Activated T-cell treated with anti-CD3 and anti-CD28 coated beads, Interleukin-2, amount 50 U/mL, for 72 hours (primary cell): ENCODE results near the gene FAM111A. TPM values are rescaled to one million over a fixed set of nuclear protein-coding genes. Genes with fewer than 3 reads are reported as not detected.
A peak's percentile ranks its signal among the peaks of the same experiment; 100 is the strongest.
"Not testable (repeated sequence)": the region's sequence is repeated elsewhere in the genome, so short reads cannot be mapped to it uniquely, and the experiment has no call there.

ENCODE experiments used
- ATAC-seq, 2 donors: fragments of 150-1000 bp; cut with Tn5 transposase; replicated peaks in 1 of 2; 2 replicates each; pipeline ENCODE4 v1.10.0; 2021; ENCODE audit warnings: moderate library complexity in 2 of 2, mild to moderate bottlenecking in 1 of 2
- DNase-seq, 2 donors: peaks; one replicate each; pipeline ENCODE4 v3.0.0; 2021 to 2022; ENCODE audit warnings: mixed read lengths in 1 of 2
- H3K27ac Mint-ChIP-seq: one replicate; pipeline ENCODE4 v1.8.0; 2022; ENCODE audit warnings: mild to moderate bottlenecking, moderate library complexity, mixed read lengths
- H3K27me3 Mint-ChIP-seq: one replicate; pipeline ENCODE4 v1.8.0; 2022; ENCODE audit warnings: low read depth, mixed read lengths
- H3K36me3 Mint-ChIP-seq, 2 donors: one replicate each; pipeline ENCODE4 v1.8.0; 2022; ENCODE audit warnings: mixed read lengths in 2 of 2, mild to moderate bottlenecking in 1 of 2; ENCODE audit not compliant: insufficient read depth in 2 of 2
- H3K4me1 Mint-ChIP-seq: one replicate; pipeline ENCODE4 v1.8.0; 2022; ENCODE audit warnings: low read depth, mixed read lengths
- H3K4me3 Mint-ChIP-seq, 2 donors: one replicate each; pipeline ENCODE4 v1.8.0; 2022; ENCODE audit warnings: mild to moderate bottlenecking in 2 of 2, mixed read lengths in 2 of 2, moderate library complexity in 2 of 2
- H3K9me3 Mint-ChIP-seq, 2 donors: one replicate each; pipeline ENCODE4 v1.8.0; 2022; ENCODE audit warnings: mixed read lengths in 2 of 2
- total RNA-seq, 2 donors: library from RNA; stranded (reverse); gene quantifications; one replicate each; pipeline ENCODE4 v1.2.3, GENCODE V29; 2022

Gene FAM111A
- total RNA-seq, 2 donors from 2014 or later: 117 to 140 TPM

DNA sequence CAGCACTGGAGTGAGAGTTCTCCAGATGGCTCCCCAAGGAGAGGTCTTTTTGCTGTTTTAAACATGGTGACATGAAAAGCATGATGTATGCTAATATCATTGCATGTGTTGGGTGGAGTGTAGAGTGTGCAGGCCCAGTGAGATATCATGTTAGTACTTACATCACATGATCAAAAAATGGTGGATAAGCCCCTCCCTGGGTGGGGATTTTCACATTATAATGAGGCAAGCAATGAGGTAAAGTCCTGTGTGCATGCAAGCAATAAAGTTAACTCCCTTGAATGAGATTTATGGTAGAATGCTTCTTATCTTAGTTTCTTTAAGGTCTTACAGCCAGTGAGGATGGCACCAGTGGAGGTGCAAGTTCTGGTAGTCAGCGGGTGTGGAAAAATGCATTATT lies 27.1 kb upstream of the FAM111A start:
- Mint-ChIP-seq H3K9me3 (peaks cover 2 to 11% of the 10 kb centered on the region in 2 donors), H3K36me3 (peaks cover 22 to 36% of the 10 kb centered on the region in 2 donors), H3K27me3 (no peaks in the 10 kb centered on the region), H3K27ac (no peak overlapping the region), H3K4me3 (no peak overlapping the region), H3K4me1 (no peaks in the 10 kb centered on the region)
- DNase-seq (no peak), ATAC-seq (no peak)

DNA sequence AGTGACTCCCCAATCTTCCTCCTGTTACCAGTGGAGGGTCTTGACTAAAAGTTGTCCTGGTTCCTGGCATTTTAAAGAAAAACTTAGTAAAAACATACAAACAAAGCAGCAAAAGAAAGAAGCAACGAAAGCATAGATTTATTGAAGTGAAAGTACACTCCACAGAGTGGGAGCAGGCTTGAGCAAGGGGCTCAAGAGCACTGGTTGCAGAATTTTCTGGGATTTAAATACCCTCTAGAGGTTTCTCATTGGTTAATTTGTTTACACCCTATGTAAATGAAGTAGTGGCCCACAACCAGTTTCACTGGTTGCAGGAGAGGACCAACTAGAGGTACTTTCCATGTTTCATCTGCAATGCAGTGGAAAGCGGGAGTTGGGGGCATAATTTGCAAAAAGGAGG lies 24.9 kb upstream of the FAM111A start:
- DNase-seq (no peak), ATAC-seq (no peak)
- Mint-ChIP-seq H3K4me3 (no peak overlapping the region), H3K4me1 (no peaks in the 10 kb centered on the region), H3K27ac (no peak overlapping the region), H3K9me3 (peaks cover 2 to 11% of the 10 kb centered on the region in 2 donors), H3K36me3 (peaks cover 22 to 37% of the 10 kb centered on the region in 2 donors), H3K27me3 (no peaks in the 10 kb centered on the region)

DNA sequence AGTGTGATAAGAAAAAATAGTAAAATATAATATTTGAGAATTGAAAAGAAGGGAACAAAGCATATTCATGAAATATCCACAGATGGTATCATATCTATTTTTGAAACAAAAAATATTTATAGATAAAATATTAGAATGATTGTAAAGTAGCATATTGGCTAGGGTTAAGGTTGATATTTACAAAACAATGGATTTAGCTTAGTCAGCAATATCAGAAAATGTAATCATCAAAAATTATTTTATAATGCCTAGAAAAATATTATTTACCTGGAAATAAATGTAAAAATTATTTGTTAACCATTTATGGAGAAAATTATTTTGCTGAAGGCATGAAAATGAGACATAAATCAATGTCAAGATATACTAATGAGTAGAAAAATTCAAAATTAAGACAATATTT lies 22.8 kb upstream of the FAM111A start:
- Mint-ChIP-seq H3K4me1 (no peaks in the 10 kb centered on the region), H3K9me3 (peaks cover 2 to 9% of the 10 kb centered on the region in 2 donors), H3K27ac (no peak overlapping the region), H3K4me3 (no peak overlapping the region), H3K36me3 (peaks cover 19 to 38% of the 10 kb centered on the region in 2 donors), H3K27me3 (no peaks in the 10 kb centered on the region)
- no peak for DNase-seq
- ATAC-seq: no peak

DNA sequence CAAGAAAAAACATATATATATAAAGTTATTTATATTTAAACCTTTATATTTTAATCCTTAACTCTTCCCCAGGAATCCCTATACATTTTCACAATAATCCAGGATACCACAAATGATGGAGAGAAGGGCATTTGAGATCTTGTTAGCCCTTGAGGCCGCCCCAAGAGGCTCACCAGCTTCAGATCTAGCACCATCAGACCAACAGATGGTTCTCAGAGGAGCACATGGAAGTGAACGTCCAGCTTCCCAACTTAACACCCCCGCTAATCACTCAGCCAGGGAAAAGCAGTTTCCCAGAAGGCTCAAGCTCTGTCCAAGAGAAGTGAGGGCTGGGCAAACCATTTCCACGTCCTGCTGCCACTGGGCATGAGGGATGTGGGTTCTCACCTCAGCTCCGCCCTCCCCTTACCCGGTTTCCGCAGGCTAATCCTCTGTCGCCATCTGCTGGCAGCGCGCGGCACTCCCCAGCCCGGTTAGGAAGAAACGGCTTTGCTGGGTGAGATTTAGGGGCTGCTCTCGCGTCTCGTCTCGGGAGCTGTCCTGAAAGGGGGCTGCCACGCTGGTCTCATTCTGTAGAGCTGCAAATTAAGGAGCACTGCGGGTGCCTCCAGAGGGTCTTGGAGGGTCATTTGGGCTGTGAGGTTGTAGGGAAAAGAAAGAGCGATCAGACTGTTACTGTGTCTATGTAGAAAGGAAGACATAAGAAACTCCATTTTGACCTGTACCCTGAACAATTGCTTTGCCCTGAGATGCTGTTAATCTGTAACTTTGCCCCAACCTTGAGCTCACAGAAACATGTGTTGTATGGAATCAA lies 6.8 kb upstream of the FAM111A start:
- H3K27me3 Mint-ChIP-seq: no peaks in the 10 kb centered on the region
- peaks cover 10 to 23% of the 10 kb centered on the region in 2 donors for H3K36me3 Mint-ChIP-seq
- H3K4me3 Mint-ChIP-seq: peak overlapping the region; percentile 56 to 73
- peak; percentile 100 for ATAC-seq
- H3K27ac Mint-ChIP-seq: peak overlapping the region; percentile 35
- peak; percentile 90 to 93 for DNase-seq
- peaks cover 6% of the 10 kb centered on the region for H3K4me1 Mint-ChIP-seq
- peaks cover 1 to 4% of the 10 kb centered on the region in 2 donors for H3K9me3 Mint-ChIP-seq

DNA sequence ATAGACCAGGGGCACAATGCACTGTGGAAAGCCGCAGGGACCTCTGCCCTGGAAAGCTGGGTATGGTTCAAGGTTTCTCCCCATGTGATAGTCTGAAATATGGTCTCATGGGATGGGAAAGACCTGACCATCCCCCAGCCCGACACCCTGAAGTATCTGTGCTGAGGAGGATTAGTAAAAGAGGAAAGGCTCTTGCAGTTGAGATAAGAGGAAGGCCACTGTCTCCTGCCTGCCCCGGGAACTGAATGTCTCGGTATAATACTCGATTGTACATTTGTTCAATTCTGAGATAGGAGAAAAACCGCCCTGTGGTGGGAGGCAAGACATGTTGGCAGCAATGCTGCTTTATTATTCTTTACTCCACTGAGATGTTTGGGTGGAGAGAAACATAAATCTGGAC lies 6.1 kb upstream of the FAM111A start:
- Mint-ChIP-seq H3K4me1 (peaks cover 13% of the 10 kb centered on the region), H3K36me3 (peaks cover 6 to 17% of the 10 kb centered on the region in 2 donors)
- not testable (repeated sequence) for H3K9me3 Mint-ChIP-seq, H3K27ac Mint-ChIP-seq, DNase-seq, H3K27me3 Mint-ChIP-seq, H3K4me3 Mint-ChIP-seq, ATAC-seq

- Mint-ChIP-seq H3K36me3 (peaks cover 5 to 11% of the 10 kb centered on the region in 2 donors), H3K4me3 (no peak overlapping the region), H3K4me1 (peaks cover 20% of the 10 kb centered on the region), H3K9me3 (peaks cover 0 to under 1% of the 10 kb centered on the region in 2 donors), H3K27me3 (no peaks in the 10 kb centered on the region), H3K27ac (no peak overlapping the region)
- DNase-seq (no peak), ATAC-seq (no peak)
These were observed 5.5 kb upstream of the FAM111A start for GRCh38 chr11:59137190-59137589.

DNA sequence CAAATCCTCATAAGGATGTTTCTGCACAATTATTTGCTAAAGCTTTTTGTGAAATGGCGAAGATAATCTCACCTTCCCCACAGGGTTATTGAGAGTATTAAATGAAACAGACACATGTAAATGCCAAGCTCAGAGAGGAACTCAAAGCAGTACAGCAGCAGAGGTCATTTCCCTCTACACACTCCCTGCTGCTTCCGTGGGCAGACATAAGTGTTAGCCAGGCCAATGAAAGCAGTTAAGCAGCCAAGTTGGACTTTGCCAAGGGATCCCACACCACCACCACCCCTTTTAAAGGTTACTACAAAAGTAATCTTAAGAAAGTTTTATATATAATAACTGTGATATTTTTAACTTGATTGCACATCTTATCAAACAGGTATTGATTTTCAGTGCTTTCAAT lies 4.0 kb upstream of the FAM111A start:
- Mint-ChIP-seq H3K27ac (no peak overlapping the region), H3K36me3 (peaks cover 0 to 6% of the 10 kb centered on the region in 2 donors), H3K27me3 (no peaks in the 10 kb centered on the region), H3K4me3 (no peak overlapping the region), H3K9me3 (no peaks in the 10 kb centered on the region), H3K4me1 (peaks cover 34% of the 10 kb centered on the region)
- ATAC-seq: no peak
- no peak for DNase-seq

DNA sequence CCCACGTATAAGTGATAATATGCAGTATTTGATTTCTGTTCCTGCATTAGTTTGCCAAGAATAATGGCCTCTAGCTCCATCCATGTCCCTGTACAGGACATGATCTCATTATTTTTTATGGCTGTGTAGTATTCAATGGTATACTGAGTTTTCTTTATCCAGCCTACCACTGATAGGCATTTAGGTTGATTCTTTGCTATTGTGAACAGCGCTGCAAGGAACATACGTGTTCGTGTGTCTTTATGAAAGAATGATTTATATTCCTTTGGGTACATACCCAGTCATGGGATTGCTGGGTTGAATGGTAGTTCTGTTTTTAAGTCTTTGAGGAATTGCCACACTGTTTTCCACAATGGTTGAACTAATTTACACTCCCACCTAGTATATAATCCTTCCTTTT lies 1.5 kb upstream of the FAM111A start:
- ATAC-seq (no peak), DNase-seq (no peak)
- Mint-ChIP-seq H3K36me3 (peaks cover 0 to 13% of the 10 kb centered on the region in 2 donors), H3K4me3 (peak overlapping the region; percentile 88 to 95), H3K4me1 (peaks cover 47% of the 10 kb centered on the region), H3K9me3 (no peaks in the 10 kb centered on the region), H3K27me3 (no peaks in the 10 kb centered on the region), H3K27ac (peak overlapping the region; percentile 80)

- no peak for ATAC-seq
- Mint-ChIP-seq H3K4me1 (peaks cover 52% of the 10 kb centered on the region), H3K27ac (peak overlapping the region; percentile 80), H3K36me3 (peaks cover 0 to 18% of the 10 kb centered on the region in 2 donors), H3K27me3 (no peaks in the 10 kb centered on the region), H3K4me3 (peak overlapping the region; percentile 88 to 95), H3K9me3 (no peaks in the 10 kb centered on the region)
- no peak for DNase-seq
These were observed 789 bp upstream of the FAM111A start for GRCh38 chr11:59141673-59142460.

DNA sequence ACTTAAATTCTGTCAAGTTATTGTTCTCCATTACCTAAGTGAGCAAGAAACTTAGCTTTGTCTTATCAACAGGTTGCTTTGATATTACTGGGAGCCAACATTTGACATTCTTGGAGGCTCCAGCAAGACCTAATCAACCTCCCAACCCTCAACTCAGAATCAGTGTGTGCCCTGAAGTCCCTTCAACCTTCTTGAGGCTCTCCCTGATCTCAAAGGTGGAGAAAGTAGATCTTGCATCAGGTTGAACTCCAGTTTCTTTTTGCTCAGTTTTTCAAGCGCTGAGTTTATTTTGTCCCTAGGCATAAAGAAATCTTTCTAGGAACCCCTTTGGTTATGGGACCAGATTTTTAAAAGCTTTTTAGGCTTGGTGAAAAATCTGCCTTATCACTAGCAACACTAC lies 1.4 kb downstream of the FAM111A start:
- H3K4me1 Mint-ChIP-seq: peaks cover 75% of the 10 kb centered on the region
- peaks cover 0 to 30% of the 10 kb centered on the region in 2 donors for H3K36me3 Mint-ChIP-seq
- H3K27me3 Mint-ChIP-seq: no peaks in the 10 kb centered on the region
- ATAC-seq: no peak
- no peaks in the 10 kb centered on the region for H3K9me3 Mint-ChIP-seq
- no peak for DNase-seq
- peak overlapping the region; percentile 88 to 95 for H3K4me3 Mint-ChIP-seq
- H3K27ac Mint-ChIP-seq: peak overlapping the region; percentile 80

DNA sequence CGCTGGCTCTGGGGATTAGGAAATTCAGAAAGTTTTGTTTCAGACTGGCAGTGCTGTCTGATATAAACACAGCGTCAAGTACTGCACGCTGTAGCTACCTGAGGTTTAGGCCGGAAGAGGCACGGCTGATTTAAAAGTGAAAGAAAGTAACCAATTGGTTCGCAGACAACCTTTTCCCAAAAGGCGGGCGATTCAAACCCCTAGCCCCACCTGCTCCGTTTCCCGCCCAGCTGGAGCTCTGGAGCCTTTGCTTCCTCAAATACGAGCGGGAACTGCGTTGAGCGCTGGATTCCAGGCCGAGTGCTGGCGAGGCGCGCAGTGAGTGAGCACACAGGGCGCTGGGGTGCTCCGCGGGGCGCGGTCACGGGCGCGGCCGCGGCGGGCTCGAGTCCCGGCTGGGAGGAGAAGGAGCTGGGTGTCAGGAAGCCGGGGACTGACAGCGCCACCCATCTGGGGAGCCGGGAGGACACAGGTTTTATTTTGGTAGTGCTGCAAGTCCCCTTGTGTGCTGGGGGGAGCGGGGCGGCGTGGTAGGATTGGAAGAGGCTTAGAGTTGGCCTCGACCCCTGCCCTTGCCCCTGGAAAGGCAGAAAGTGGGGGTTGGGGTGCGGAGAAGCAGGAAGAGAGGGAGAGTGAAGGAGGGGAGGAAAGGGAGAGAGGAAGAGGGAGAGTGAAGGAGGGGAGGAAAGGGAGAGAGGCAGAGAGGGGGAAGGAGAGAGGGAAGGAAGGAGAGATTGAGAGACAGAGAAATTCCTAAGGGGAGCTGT lies 2.1 kb downstream of the FAM111A start:
- Mint-ChIP-seq H3K9me3 (no peaks in the 10 kb centered on the region), H3K4me1 (peaks cover 78% of the 10 kb centered on the region), H3K36me3 (peaks cover 0 to 33% of the 10 kb centered on the region in 2 donors), H3K27me3 (no peaks in the 10 kb centered on the region), H3K4me3 (peak overlapping the region; percentile 88 to 95), H3K27ac (peak overlapping the region; percentile 80)
- peak; percentile 74 for DNase-seq
- peak; percentile 69 to 73 for ATAC-seq

DNA sequence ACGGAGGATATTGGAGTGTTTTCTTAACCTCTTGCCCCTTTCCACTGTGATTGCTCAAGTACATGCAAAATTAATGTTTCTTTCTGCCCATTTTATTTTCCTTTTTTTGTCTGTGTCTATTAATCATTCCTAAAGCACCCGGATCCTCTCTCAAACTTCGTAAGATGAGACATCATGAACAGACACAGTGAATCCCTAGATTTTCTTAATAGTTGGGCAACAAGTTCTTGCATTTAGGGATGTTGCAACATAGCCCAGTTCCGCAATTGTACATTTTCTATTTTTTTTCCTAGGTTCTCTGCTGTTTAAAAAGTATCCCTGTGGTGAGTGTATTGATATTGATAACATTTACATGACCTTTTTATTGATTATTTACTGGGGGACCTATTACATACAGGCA lies 2.9 kb downstream of the FAM111A start:
- Mint-ChIP-seq H3K4me1 (peaks cover 81% of the 10 kb centered on the region), H3K4me3 (peak overlapping the region; percentile 88 to 95), H3K36me3 (peaks cover 0 to 37% of the 10 kb centered on the region in 2 donors), H3K9me3 (no peaks in the 10 kb centered on the region), H3K27me3 (no peaks in the 10 kb centered on the region), H3K27ac (peak overlapping the region; percentile 80)
- no peak for DNase-seq
- ATAC-seq: no peak
